ENCODE data around the gene GADD45G. TPM values are rescaled to one million over a fixed set of nuclear protein-coding genes. Genes with fewer than 3 reads are reported as not detected.

GADD45G gene
- total and polyA plus RNA-seq, 2 experiments from 2014 or later = 12.7 to 24.1 TPM

DNA sequence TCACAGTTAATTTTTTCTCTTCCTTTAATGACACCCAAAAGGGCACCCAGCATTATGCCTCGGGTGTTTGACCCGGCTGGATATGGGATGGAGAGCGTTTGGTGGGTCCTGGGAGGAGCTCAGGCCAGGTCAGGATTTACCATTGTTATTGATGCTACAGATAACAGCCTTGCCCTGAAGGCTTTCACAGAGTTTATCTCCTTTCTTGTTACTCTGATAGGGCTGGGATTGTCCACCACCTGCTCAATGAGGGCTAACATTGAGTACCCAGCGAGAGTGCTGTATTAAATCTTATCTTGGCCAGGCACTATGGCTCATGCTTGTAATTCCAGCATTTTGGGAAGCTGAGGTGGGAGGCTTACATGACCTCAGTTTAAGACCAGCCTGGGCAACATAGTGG, 37.2 kb downstream of the GADD45G start:
- H3K4me1 ChIP-seq (ENCODE audit: insufficient read depth) = no peaks in the 10 kb centered on the region
- no peak overlapping the region for H2AFZ ChIP-seq
- Mint-ChIP-seq H3K27me3 (ENCODE audit: insufficient read depth, low read depth, poor library complexity) (peaks cover 16% of the 10 kb centered on the region), H3K4me1 (peaks cover 10% of the 10 kb centered on the region; the same call in 2 of the 3 replicates), H3K4me3 (no peak overlapping the region), H3K36me3 (ENCODE audit: low read depth) (no peaks in the 10 kb centered on the region), H3K9me3 (no peaks in the 10 kb centered on the region), H3K27ac (no peak overlapping the region)
- no peak overlapping the region for H3K27ac ChIP-seq (ENCODE audit: low read depth)
- H3F3A ChIP-seq (replicated peaks; ENCODE audit: low read depth) = no peaks in the 10 kb centered on the region
- no peaks in the 10 kb centered on the region for H4K20me1 ChIP-seq (replicated peaks; ENCODE audit: insufficient read depth)
- no peaks in the 10 kb centered on the region for H3K36me3 ChIP-seq (ENCODE audit: insufficient read depth)
- DNase-seq (ENCODE audit: low spot score) (no peak), ATAC-seq (no peak)
- no peaks in the 10 kb centered on the region for H3K79me2 ChIP-seq (replicated peaks; ENCODE audit: insufficient read depth)
- no peak overlapping the region for H3K4me3 ChIP-seq
- H3K27me3 ChIP-seq (ENCODE audit: insufficient read depth) = no peaks in the 10 kb centered on the region
- TF ChIP-seq ZNF331 (CRISPR knock-in tag; IDR thresholded peaks at IDR 0.05; ENCODE audit: low read depth) (no peak), POLR2AphosphoS5 (IDR thresholded peaks at IDR 0.05; ENCODE audit: low read depth) (no peak), JUNB (IDR thresholded peaks at IDR 0.05; ENCODE audit: unreplicated experiment) (no peak)
- TF ChIP-seq, protein P1, sequence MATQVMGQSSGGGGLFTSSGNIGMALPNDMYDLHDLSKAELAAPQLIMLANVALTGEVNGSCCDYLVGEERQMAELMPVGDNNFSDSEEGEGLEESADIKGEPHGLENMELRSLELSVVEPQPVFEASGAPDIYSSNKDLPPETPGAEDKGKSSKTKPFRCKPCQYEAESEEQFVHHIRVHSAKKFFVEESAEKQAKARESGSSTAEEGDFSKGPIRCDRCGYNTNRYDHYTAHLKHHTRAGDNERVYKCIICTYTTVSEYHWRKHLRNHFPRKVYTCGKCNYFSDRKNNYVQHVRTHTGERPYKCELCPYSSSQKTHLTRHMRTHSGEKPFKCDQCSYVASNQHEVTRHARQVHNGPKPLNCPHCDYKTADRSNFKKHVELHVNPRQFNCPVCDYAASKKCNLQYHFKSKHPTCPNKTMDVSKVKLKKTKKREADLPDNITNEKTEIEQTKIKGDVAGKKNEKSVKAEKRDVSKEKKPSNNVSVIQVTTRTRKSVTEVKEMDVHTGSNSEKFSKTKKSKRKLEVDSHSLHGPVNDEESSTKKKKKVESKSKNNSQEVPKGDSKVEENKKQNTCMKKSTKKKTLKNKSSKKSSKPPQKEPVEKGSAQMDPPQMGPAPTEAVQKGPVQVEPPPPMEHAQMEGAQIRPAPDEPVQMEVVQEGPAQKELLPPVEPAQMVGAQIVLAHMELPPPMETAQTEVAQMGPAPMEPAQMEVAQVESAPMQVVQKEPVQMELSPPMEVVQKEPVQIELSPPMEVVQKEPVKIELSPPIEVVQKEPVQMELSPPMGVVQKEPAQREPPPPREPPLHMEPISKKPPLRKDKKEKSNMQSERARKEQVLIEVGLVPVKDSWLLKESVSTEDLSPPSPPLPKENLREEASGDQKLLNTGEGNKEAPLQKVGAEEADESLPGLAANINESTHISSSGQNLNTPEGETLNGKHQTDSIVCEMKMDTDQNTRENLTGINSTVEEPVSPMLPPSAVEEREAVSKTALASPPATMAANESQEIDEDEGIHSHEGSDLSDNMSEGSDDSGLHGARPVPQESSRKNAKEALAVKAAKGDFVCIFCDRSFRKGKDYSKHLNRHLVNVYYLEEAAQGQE (IDR thresholded peaks at IDR 0.05; ENCODE audit: unreplicated experiment) = no peak
- H3K9me2 ChIP-seq (ENCODE audit: insufficient read depth) = no peaks in the 10 kb centered on the region
- H3K4me2 ChIP-seq = no peak overlapping the region

DNA sequence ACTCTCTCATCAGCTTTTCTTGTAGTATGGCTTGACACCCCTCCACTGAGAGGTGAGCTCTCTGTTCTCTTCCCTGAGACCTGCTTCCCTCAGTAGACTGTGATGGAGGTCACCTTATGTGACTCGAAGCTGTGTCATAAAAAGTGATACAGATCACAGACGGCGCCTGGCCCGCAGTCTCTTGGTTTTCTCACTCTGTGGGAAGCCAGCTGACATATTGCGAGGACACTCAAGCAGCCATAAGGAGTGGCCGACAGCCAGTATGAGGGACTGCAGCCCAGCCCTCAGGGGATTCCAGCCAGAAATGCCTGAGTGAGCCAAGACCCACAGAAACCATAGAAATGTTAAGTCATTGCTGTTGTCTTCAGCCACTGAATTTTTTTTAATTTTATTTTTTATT, 38.0 kb downstream of the GADD45G start:
- Histone ChIP-seq H4K20me1 (replicated peaks; ENCODE audit: insufficient read depth) (no peaks in the 10 kb centered on the region), H3K4me1 (ENCODE audit: insufficient read depth) (no peaks in the 10 kb centered on the region), H3K27me3 (ENCODE audit: insufficient read depth) (no peaks in the 10 kb centered on the region), H3K79me2 (replicated peaks; ENCODE audit: insufficient read depth) (no peaks in the 10 kb centered on the region), H3K36me3 (ENCODE audit: insufficient read depth) (no peaks in the 10 kb centered on the region), H3K27ac (ENCODE audit: low read depth) (no peak overlapping the region), H3F3A (replicated peaks; ENCODE audit: low read depth) (no peaks in the 10 kb centered on the region), H3K9me2 (ENCODE audit: insufficient read depth) (no peaks in the 10 kb centered on the region), H2AFZ (no peak overlapping the region; the same call in 1 of the 2 replicates), H3K4me3 (no peak overlapping the region), H3K4me2 (no peak overlapping the region)
- DNase-seq (ENCODE audit: low spot score) (no peak), ATAC-seq (no peak)
- Mint-ChIP-seq H3K27me3 (ENCODE audit: insufficient read depth, low read depth, poor library complexity) (peaks cover 18% of the 10 kb centered on the region), H3K27ac (no peak overlapping the region), H3K9me3 (no peaks in the 10 kb centered on the region), H3K36me3 (ENCODE audit: low read depth) (no peaks in the 10 kb centered on the region), H3K4me1 (peaks cover 10% of the 10 kb centered on the region; the same call in 2 of the 3 replicates), H3K4me3 (no peak overlapping the region)
- TF ChIP-seq, protein P2, sequence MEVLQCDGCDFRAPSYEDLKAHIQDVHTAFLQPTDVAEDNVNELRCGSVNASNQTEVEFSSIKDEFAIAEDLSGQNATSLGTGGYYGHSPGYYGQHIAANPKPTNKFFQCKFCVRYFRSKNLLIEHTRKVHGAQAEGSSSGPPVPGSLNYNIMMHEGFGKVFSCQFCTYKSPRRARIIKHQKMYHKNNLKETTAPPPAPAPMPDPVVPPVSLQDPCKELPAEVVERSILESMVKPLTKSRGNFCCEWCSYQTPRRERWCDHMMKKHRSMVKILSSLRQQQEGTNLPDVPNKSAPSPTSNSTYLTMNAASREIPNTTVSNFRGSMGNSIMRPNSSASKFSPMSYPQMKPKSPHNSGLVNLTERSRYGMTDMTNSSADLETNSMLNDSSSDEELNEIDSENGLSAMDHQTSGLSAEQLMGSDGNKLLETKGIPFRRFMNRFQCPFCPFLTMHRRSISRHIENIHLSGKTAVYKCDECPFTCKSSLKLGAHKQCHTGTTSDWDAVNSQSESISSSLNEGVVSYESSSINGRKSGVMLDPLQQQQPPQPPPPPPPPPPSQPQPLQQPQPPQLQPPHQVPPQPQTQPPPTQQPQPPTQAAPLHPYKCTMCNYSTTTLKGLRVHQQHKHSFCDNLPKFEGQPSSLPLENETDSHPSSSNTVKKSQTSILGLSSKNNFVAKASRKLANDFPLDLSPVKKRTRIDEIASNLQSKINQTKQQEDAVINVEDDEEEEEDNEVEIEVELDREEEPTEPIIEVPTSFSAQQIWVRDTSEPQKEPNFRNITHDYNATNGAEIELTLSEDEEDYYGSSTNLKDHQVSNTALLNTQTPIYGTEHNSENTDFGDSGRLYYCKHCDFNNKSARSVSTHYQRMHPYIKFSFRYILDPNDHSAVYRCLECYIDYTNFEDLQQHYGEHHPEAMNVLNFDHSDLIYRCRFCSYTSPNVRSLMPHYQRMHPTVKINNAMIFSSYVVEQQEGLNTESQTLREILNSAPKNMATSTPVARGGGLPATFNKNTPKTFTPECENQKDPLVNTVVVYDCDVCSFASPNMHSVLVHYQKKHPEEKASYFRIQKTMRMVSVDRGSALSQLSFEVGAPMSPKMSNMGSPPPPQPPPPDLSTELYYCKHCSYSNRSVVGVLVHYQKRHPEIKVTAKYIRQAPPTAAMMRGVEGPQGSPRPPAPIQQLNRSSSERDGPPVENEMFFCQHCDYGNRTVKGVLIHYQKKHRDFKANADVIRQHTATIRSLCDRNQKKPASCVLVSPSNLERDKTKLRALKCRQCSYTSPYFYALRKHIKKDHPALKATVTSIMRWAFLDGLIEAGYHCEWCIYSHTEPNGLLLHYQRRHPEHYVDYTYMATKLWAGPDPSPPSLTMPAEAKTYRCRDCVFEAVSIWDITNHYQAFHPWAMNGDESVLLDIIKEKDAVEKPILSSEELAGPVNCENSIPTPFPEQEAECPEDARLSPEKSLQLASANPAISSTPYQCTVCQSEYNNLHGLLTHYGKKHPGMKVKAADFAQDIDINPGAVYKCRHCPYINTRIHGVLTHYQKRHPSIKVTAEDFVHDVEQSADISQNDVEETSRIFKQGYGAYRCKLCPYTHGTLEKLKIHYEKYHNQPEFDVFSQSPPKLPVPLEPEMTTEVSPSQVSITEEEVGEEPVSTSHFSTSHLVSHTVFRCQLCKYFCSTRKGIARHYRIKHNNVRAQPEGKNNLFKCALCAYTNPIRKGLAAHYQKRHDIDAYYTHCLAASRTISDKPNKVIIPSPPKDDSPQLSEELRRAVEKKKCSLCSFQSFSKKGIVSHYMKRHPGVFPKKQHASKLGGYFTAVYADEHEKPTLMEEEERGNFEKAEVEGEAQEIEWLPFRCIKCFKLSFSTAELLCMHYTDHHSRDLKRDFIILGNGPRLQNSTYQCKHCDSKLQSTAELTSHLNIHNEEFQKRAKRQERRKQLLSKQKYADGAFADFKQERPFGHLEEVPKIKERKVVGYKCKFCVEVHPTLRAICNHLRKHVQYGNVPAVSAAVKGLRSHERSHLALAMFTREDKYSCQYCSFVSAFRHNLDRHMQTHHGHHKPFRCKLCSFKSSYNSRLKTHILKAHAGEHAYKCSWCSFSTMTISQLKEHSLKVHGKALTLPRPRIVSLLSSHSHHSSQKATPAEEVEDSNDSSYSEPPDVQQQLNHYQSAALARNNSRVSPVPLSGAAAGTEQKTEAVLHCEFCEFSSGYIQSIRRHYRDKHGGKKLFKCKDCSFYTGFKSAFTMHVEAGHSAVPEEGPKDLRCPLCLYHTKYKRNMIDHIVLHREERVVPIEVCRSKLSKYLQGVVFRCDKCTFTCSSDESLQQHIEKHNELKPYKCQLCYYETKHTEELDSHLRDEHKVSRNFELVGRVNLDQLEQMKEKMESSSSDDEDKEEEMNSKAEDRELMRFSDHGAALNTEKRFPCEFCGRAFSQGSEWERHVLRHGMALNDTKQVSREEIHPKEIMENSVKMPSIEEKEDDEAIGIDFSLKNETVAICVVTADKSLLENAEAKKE (CRISPR knock-in tag; IDR thresholded peaks at IDR 0.05) = no peak
- TF ChIP-seq, protein P3, sequence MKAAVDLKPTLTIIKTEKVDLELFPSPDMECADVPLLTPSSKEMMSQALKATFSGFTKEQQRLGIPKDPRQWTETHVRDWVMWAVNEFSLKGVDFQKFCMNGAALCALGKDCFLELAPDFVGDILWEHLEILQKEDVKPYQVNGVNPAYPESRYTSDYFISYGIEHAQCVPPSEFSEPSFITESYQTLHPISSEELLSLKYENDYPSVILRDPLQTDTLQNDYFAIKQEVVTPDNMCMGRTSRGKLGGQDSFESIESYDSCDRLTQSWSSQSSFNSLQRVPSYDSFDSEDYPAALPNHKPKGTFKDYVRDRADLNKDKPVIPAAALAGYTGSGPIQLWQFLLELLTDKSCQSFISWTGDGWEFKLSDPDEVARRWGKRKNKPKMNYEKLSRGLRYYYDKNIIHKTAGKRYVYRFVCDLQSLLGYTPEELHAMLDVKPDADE (IDR thresholded peaks at IDR 0.05) = no peak
- TF ChIP-seq, protein P1 (IDR thresholded peaks at IDR 0.05; ENCODE audit: unreplicated experiment) = no peak
- TF ChIP-seq ZNF331 (CRISPR knock-in tag; IDR thresholded peaks at IDR 0.05; ENCODE audit: low read depth) (no peak), EZH2 (IDR thresholded peaks at IDR 0.05; ENCODE audit: low read depth, unreplicated experiment) (no peak)
